Measurements from ENCODE around the gene PITPNM3.

DNA sequence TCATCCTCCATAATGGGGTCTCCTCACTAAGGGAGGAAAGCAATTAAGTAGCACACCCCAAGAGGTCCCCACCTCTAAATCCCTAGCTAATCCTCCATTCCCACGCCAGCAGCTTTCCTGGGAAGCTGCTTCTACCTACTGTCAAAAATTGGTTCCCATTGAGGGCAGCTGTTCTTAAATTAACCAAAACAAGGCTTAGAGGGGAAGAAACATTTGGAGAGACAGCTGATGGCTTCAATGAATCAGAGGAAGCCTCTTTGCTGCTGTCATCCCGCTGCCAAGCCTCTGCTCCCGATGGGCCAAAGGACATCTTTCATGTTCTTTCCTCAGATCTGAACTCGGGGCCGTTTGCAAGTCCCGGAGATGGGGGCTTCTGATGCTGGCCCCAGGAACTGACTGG lies 148.1 kb downstream of the PITPNM3 start:
- no peak for TF ChIP-seq POLR2AphosphoS5 (IDR thresholded peaks at IDR 0.05)
- no peak for TF ChIP-seq POLR2A (IDR thresholded peaks at IDR 0.05)

Measured in gastroesophageal sphincter (tissue), 2 donors.